Astrocyte (in vitro differentiated cells and primary cell): ENCODE measurements around the gene MAEA. TPM values are rescaled to one million over a fixed set of nuclear protein-coding genes. Genes with fewer than 3 reads are reported as not detected.

Experiments used
- DNase-seq: peaks from one replicate; pipeline ENCODE4 v3.0.0-alpha.2; 2010; ENCODE audit warnings: low read depth
- FAIRE-seq: peaks from 2 replicates; lab custom pipeline; 2011; peaks lifted over from hg19 to GRCh38; lab: Jason Lieb, UNC
- H2AFZ ChIP-seq: 2 replicates; pipeline ENCODE4 v1.6.0; 2012; ENCODE audit warnings: low read depth, low read length, inconsistent platforms
- H3K27ac ChIP-seq: 2 replicates; pipeline ENCODE4 v1.5.1; 2011; ENCODE audit warnings: low read depth, low read length, inconsistent platforms
- H3K27me3 ChIP-seq: 2 replicates; pipeline ENCODE4 v1.6.0; 2011; ENCODE audit warnings: low read length, inconsistent platforms; ENCODE audit not compliant: insufficient read depth
- H3K36me3 ChIP-seq: 2 replicates; pipeline ENCODE4 v1.5.1; 2011; ENCODE audit warnings: low read length, inconsistent platforms; ENCODE audit not compliant: insufficient read depth
- H3K4me1 ChIP-seq: 2 replicates; pipeline ENCODE4 v1.5.1; 2011; ENCODE audit warnings: low read length, inconsistent platforms; ENCODE audit not compliant: insufficient read depth
- H3K4me2 ChIP-seq: 2 replicates; pipeline ENCODE4 v1.6.0; 2012; ENCODE audit warnings: low read length, inconsistent platforms
- H3K4me3 ChIP-seq: 2 replicates; pipeline ENCODE4 v1.5.1; 2011; ENCODE audit warnings: low read depth, mild to moderate bottlenecking, low read length, inconsistent platforms; ENCODE audit not compliant: insufficient read depth
- H3K79me2 ChIP-seq: 2 replicates; pipeline ENCODE4 v1.6.0; 2012; ENCODE audit warnings: mild to moderate bottlenecking, low read length, inconsistent platforms; ENCODE audit not compliant: insufficient read depth
- H3K9ac ChIP-seq: 2 replicates; pipeline ENCODE4 v1.6.0; 2012; ENCODE audit warnings: mild to moderate bottlenecking, low read length, inconsistent platforms
- H3K9me3 ChIP-seq: 2 replicates; pipeline ENCODE4 v1.5.1; 2012; ENCODE audit warnings: low read depth, mild to moderate bottlenecking, low read length, inconsistent platforms; ENCODE audit not compliant: insufficient read depth
- H4K20me1 ChIP-seq: 2 replicates; pipeline ENCODE4 v1.6.0; 2012; ENCODE audit warnings: low read length, inconsistent platforms; ENCODE audit not compliant: insufficient read depth
- H3K27ac Mint-ChIP-seq: one replicate; pipeline ENCODE4 v1.8.0; 2021; ENCODE audit warnings: mild to moderate bottlenecking, mixed read lengths; ENCODE audit not compliant: unreplicated experiment
- H3K27me3 Mint-ChIP-seq: one replicate; pipeline ENCODE4 v1.8.0; 2021; ENCODE audit warnings: low read depth, mixed read lengths; ENCODE audit not compliant: unreplicated experiment
- H3K36me3 Mint-ChIP-seq: one replicate; pipeline ENCODE4 v1.8.0; 2021; ENCODE audit warnings: low read depth, mixed read lengths; ENCODE audit not compliant: unreplicated experiment
- H3K4me1 Mint-ChIP-seq: one replicate; pipeline ENCODE4 v1.8.0; 2021; ENCODE audit warnings: low read depth, mixed read lengths; ENCODE audit not compliant: unreplicated experiment
- H3K4me3 Mint-ChIP-seq: one replicate; pipeline ENCODE4 v1.8.0; 2021; ENCODE audit warnings: mild to moderate bottlenecking, moderate library complexity, mixed read lengths; ENCODE audit not compliant: unreplicated experiment
- H3K9me3 Mint-ChIP-seq: one replicate; pipeline ENCODE4 v1.8.0; 2021; ENCODE audit warnings: mild to moderate bottlenecking, mixed read lengths; ENCODE audit not compliant: unreplicated experiment
- CTCF ChIP-seq: IDR thresholded peaks from 2 replicates; pipeline ENCODE4 v1.5.1; 2011; ENCODE audit warnings: low read depth, mild to moderate bottlenecking, inconsistent platforms, low read length, moderate library complexity; ENCODE audit not compliant: insufficient read depth
- EZH2 ChIP-seq: IDR thresholded peaks from 2 replicates; pipeline ENCODE4 v1.6.1; 2012; ENCODE audit warnings: mild to moderate bottlenecking, low read length, inconsistent platforms; ENCODE audit not compliant: insufficient read depth
- total RNA-seq: library from RNA; stranded (reverse); gene quantifications from 2 replicates; pipeline ENCODE4 v1.2.1, GENCODE V29; 2021

Gene MAEA
- total RNA-seq, 1 donor from 2014 or later, result 79.3 TPM

- Histone ChIP-seq H4K20me1 (no peaks in the 10 kb centered on the region), H3K4me3 (no peak overlapping the region), H3K27me3 (no peaks in the 10 kb centered on the region), H3K9ac (no peak overlapping the region), H2AFZ (no peak overlapping the region), H3K36me3 (no peaks in the 10 kb centered on the region), H3K79me2 (no peaks in the 10 kb centered on the region), H3K4me2 (no peak overlapping the region), H3K27ac (no peak overlapping the region), H3K4me1 (no peaks in the 10 kb centered on the region), H3K9me3 (no peaks in the 10 kb centered on the region)
- no peak overlapping the region for H3K4me3 Mint-ChIP-seq
- H3K27me3 Mint-ChIP-seq, result no peaks in the 10 kb centered on the region
- no peak for FAIRE-seq
- peaks cover 3% of the 10 kb centered on the region for H3K4me1 Mint-ChIP-seq
- TF ChIP-seq CTCF (no peak), EZH2 (no peak)
- no peak overlapping the region for H3K27ac Mint-ChIP-seq
- no peaks in the 10 kb centered on the region for H3K9me3 Mint-ChIP-seq
- no peak for DNase-seq
- H3K36me3 Mint-ChIP-seq, result peaks cover 11% of the 10 kb centered on the region
These were observed 76.9 kb downstream of the MAEA start for GRCh38 chr4:1366371-1367229.

GRCh38 chr4:1367230-1367935 lies 77.7 kb downstream of the MAEA start:
- Histone ChIP-seq H3K9ac (no peak overlapping the region), H3K4me2 (no peak overlapping the region), H3K27me3 (no peaks in the 10 kb centered on the region), H4K20me1 (no peaks in the 10 kb centered on the region), H3K9me3 (no peaks in the 10 kb centered on the region), H2AFZ (no peak overlapping the region), H3K27ac (no peak overlapping the region), H3K36me3 (no peaks in the 10 kb centered on the region), H3K79me2 (no peaks in the 10 kb centered on the region), H3K4me1 (no peaks in the 10 kb centered on the region), H3K4me3 (no peak overlapping the region)
- no peak overlapping the region for H3K4me3 Mint-ChIP-seq
- peaks cover 9% of the 10 kb centered on the region for H3K36me3 Mint-ChIP-seq
- H3K27ac Mint-ChIP-seq, result no peak overlapping the region
- FAIRE-seq (no peak), DNase-seq (no peak)
- H3K4me1 Mint-ChIP-seq, result peaks cover 3% of the 10 kb centered on the region
- no peaks in the 10 kb centered on the region for H3K27me3 Mint-ChIP-seq
- H3K9me3 Mint-ChIP-seq, result no peaks in the 10 kb centered on the region
- TF ChIP-seq EZH2 (no peak), CTCF (no peak)
